GM18951 (cell line): ENCODE measurements around the gene SPTLC2.
"Not testable (repeated sequence)": the region's sequence is repeated elsewhere in the genome, so short reads cannot be mapped to it uniquely, and the experiment has no call there.

Experiments
- POLR2A ChIP-seq: IDR thresholded peaks from 4 replicates; pipeline ENCODE4 v1.6.1; 2011; ENCODE audit warnings: mild to moderate bottlenecking; ENCODE audit not compliant: insufficient read length, insufficient read depth; ENCODE audit errors: extremely low read depth
- in situ Hi-C: fragments of 300-500 bp; cut with MboI; formaldehyde crosslinking; loops from one replicate; pipeline ENCODE4 v1.12.0; 2022; ENCODE audit warnings: low sequenced_read_pairs, mixed read lengths, inconsistent platforms; ENCODE audit not compliant: unreplicated experiment

Gene SPTLC2

DNA sequence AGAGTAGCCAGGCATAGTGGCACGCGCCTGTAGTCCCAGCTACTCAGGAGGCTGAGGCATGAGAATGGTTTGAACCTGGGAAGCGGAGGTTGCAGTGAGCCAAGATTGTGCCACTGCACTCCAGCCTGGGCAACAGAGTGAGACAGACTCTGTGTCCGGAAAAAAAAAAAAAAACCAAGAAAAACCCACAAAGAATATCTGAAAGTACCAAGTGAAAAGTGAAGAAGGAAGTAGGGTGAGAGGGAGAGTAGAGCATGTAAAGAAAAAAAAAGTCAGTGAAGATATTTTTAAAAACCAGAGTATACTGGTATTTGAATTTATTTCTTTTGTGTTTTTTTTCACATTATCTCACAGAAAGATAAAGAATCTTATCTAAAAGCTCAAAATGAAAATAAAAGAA is 74.5 kb downstream of the SPTLC2 start:
- no peak for TF ChIP-seq POLR2A
- in situ Hi-C loops: no loop called here

DNA sequence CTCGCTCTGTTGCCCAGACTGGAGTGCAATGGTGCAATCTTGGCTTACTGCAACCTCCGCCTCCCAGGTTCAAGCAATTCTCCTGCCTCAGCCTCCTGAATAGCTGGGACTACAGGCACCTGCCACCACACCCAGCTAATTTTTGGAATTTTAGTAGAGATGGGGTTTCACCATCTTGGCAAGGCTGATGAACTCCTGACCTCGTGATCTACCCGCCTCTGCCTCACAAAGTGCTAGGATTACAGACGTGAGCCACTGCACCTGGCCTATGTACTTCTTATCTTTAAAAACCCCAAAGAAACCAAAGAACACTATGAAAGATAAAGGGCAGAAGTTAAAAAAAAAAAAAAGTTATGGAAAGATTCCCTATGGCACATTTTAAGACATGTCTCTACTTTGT is 79.5 kb downstream of the SPTLC2 start:
- in situ Hi-C loops: loop anchor here (10.0 kb wide), 1 partner anchor 72 kb away; no protein-coding TSS in a partner anchor

DNA sequence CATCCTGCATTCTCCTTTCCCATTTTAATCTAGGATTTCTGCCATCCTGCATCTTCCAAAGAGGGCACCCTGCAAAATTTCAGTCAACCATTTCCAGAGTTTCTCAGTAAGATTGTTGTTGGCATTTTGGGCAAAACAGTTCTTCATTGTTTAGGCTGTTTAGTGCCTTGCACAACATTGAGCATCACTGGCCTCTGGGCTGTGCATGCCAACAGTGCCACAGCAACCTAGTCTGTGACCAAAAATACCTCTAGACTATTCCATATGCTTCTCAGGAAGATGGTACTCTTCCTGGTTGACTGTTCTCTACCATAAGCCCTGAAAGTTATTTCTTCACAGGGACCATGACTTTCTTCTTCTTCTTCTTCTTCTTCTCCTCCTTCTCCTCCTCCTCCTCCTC is 85.4 kb downstream of the SPTLC2 start:
- TF ChIP-seq POLR2A: no peak
- in situ Hi-C loops: loop anchor here (10.0 kb wide), 1 partner anchor 66 kb away; no protein-coding TSS in a partner anchor

DNA sequence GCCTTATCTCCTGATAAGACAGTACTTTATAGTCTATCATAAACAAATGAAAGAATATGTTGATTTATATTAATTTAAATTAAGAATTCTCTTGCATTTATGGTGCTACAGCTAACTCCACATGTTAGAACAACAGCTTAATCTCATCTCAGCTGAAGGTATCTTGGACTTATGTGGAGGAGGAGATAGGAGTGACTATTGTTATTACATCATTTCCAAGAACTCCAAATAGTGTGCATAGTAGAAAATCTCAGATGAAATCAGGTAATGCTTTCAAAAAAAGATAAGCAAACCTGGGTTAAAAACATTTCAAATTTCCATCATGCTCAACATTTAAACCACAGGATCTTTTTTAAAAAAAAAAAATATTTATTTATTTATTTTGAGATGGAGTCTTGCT is 86.5 kb downstream of the SPTLC2 start:
- TF ChIP-seq POLR2A: no peak
- in situ Hi-C loops: loop anchor here (10.0 kb wide), 1 partner anchor 65 kb away; no protein-coding TSS in a partner anchor

DNA sequence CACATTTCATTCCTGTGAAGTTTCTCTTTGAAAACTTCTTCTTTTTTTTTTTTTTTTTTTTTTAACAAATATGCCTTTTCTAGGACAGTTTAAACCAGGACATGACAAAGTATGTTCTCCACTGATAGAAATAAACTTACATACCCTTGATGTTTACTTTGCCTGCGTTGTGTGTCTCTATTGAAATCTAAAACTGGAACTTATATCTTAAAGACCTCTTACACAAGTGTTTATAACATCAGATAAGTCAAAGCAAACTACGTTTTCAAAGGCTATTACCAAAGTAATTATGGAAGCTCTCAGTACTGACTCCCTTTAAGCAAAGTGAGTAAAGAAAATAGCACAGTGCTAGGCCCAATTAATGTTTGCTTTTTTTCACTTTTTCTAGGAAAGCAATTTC is 87.2 kb downstream of the SPTLC2 start:
- in situ Hi-C loops: no loop called here
- no peak for TF ChIP-seq POLR2A

DNA sequence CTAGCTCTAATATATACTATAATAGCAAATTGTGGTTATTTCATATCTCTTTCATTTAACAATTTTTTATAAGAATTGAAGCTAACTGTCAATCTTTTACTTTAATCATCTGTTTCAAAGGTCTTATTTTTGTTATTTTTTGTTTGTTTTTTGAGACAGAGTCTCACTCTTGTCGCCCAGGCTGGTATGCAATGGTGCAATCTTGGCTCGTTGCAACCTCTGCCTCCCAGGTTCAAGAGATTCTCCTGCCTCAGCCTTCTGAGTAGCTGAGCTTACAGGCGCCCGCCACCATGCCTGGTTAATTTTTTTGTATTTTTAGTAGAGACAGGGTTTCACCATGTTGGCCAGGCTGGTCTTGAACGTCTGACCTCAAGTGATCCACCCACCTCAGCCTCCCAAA is 87.7 kb downstream of the SPTLC2 start:
- in situ Hi-C loops: not testable (repeated sequence)

DNA sequence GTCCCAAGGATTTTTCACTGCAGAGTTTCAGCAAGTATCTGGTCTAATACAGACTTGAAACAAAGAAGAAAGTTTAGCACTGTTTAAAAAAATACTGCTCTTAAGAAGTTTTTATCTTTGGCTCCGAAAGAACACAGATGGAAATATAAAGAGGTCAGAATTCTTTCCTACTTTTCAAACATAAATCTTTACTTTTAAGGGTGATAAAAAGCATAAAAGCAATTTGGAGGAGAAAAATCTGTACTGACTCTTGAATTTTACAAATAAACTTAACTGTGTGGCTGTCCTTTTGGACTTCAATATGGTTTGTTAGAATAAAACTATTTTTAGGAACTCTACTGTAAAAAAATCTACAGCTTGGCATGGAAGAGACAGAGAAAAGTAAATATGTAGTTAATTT is 90.2 kb downstream of the SPTLC2 start:
- in situ Hi-C loops: no loop called here
- TF ChIP-seq POLR2A: no peak

DNA sequence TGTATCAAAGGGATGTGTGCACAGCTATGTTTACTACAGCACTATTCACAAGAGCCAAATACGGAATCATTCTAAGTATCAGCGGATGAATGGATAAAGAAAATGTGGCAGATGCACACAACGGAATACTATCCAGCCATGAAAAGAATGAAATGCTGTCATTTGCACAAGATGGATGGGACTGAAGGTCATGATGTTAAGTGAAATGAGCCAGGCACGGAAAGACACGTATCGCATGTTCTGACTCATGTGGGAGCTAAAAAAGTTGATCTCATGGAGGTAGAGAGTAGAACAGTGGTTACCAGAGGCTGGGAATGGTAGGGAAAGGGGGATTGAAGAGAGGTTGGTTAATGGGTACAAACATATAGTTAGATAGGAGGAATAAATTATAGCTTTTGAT is 91.9 kb downstream of the SPTLC2 start:
- in situ Hi-C loops: no loop called here

DNA sequence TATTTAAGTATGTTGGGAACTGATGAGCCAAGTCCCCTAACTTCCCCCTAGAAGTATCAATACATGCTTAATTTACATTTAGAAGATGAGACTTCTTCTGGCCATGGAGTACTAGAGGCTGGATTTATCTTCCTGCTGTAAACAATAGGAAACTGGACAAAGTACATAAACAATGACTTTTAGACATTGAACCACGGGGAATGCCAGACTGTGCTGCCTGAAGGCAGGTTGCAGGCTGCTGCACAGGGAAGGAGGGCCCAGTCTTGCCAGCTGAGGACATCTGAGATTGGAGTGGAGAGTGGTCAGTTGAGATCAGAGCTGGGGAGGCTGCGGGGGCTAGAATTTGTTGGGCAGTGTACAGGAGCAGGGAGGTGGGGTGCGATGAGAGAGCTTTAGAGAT is 93.3 kb downstream of the SPTLC2 start:
- in situ Hi-C loops: no loop called here
- no peak for TF ChIP-seq POLR2A

More for the DNA sequence above, 91.9 kb downstream of the SPTLC2 start:
- TF ChIP-seq POLR2A: no peak

DNA sequence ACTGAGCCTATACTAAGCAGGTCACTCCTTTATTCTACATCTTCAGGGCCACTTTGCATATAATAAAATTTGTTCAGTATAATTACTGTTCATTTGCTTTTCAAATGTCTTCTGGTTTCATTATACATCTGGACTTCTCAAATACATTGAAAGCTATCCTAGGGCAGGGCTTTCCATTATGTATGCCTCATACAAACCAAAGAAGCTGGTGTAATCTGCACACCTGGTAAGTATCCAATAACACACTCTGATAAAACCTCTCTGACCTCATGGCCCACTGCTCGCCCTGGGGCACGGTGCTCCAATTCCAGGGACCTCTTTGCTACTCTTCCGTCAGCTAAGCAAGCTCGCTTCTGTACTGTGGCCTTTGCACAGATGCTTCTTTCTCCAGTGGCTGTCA is 95.9 kb downstream of the SPTLC2 start:
- in situ Hi-C loops: no loop called here
- TF ChIP-seq POLR2A: no peak

DNA sequence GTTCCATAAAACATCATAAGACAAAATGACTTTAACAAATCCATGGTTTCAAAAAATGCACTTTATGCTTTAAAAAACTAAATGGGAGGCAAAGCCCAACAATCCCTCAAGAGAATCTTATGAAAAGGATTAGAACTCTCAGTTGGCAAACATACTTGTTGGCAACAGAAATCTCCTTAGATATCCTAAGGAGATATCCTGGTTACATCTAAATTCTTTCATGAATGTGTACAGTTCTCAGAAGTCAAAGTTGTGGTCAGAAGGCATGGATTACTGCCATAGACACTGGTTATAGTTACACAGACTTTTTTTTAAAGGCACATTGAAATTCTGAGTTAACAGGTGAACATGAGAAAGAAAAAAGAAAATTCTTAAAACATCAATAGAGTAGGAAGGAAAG is 100.3 kb downstream of the SPTLC2 start:
- no peak for TF ChIP-seq POLR2A
- in situ Hi-C loops: no loop called here

DNA sequence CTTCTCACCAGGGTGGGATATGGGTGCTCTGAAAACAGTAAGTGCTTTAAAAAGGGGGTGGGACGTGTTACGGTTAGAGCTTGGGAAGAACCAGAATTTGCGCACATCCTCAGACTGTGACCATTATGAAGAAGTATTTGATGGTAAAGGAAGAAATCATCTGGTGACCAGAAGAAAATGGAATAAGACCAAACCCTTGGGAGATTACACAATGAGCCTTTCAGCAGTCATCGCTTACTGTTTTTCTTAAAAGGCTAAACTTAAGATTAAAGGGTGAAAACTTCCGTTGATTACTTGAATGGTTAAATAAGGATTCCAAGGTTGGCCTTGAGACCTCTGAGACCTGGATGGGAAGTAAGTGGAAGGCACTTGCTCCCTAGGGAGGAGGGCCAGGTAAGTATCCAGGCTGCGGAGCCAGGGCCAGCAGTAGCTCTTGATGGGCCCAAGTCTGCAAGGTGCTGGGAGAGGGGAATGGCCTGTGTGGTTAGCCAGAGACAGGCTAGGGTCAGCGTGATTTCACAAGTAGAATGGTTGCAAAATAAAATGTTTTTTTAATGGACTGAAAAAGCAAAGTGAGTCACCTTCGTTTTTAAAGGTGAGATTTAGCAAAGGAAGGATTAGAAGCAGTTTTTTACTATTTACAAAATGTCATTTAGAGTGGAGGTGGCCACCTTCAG is 104.8 kb downstream of the SPTLC2 start:
- TF ChIP-seq POLR2A: no peak
- in situ Hi-C loops: no loop called here

DNA sequence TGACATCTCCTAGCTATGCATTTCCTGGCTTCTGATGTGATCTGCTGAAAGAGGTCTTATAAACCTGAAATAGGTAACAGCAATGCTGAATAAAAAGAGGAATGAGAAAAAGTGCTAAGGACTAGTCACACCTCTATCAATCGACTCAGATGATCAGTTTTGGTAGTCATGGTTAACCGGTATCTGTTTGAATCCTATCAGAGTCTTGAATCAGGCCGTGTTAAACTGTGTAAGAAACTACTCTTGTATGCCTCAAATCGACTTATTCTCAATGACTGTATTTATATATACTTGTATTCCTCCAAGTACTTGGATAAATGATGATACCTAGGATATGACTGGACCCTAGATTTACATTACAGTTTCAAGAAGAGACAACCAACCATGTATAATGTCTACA is 107.1 kb downstream of the SPTLC2 start:
- in situ Hi-C loops: no loop called here
- no peak for TF ChIP-seq POLR2A

DNA sequence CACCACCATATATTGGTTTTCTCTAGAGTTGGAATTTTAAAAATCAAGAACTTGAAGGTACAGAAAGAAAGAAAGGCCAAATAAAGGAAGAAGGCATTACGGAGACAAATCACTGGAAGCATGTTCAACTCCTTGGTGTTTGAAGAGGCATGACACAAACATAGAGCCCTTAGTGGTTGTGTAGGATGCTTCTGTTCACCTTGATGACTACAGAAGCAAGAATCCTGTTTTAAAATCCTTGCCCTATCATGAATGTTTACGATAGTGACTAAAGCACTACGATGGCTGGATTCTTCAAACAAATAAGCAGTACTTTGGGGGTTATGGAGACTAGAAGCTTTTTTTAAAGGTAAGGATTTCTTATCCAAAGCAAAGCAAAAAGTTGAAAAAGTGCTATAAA is 107.6 kb downstream of the SPTLC2 start:
- no peak for TF ChIP-seq POLR2A
- in situ Hi-C loops: no loop called here

DNA sequence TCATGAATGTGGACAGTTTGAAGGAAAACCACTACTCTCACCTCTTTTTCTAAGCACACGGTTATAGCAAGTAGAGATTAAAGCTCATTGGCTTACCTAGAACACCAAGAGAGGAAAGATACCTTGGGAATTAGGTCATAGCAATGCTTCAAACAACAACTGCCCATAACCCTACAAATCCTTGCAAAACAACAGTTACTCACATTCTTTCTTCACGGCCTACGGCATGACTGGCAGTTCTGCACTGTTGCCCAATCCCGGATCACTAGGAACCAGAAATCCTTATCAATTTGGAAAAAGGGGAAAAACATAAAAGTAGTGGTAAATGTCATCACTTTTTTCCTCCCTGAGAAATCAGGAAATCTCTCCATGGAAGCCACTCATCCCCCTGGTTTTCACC is 108.2 kb downstream of the SPTLC2 start:
- in situ Hi-C loops: no loop called here
- no peak for TF ChIP-seq POLR2A
